ENCODE data around the gene S1PR3.

S1PR3 gene

DNA sequence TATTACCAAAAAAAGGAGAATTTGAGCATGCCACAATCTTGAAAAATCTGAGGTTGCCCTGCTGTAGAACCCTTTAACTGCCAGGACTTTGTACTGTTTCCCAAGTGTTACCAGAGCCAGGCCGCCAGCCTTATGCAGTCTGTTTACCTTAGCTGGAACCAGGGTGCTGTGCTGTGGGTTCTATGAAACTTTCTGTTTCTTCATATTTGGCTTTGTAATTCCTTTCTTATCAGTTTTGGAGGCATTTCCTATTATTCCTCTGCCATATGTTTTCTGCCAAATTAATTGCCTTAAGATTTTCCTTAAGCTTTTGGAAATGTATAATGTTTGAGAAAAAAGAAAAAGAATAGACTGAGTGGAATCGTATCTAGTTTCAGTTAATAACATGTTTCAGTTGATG, 2.1 kb downstream of the S1PR3 start:
- peak overlapping the region; percentile 67 for H3K27ac ChIP-seq (ENCODE audit: low read length)
- peak overlapping the region; percentile 2 to 78 for H3K9ac ChIP-seq (ENCODE audit: low read length in 2 of 2)

DNA sequence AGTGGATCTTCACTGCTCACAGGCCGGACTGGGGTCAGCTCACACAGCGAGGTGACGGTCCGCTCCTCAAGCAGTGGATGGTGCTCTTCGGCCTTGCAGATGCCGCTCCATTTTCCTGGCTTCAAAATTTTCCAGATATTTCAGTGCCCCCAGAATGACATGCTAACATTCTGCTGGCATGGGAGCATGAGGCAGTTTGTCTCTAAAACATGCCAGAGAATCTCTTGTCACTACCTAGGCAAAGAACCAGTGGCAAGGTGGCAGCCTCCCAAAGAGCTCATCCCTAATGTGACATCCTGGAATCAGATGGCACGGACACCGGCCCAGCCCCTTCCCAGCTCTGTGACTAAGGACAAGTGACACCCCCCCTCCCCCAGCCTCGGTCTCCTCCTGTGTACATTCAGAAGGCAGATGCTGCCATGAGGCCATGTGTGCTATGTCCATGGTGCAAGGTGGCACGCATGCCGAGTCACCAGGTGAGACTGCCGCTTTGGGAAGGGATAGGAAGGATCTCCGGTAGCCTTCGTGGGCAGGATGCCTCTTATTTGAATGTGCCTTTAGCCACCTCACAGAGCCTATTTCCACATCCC, 2.7 kb downstream of the S1PR3 start:
- Histone ChIP-seq H3K4me1 (ENCODE audit: control insufficient read depth, insufficient read depth, low read length) (peaks cover 69% of the 10 kb centered on the region), H3K27me3 (ENCODE audit: control insufficient read depth in 1 of 2, insufficient read depth in 2 of 2, low read length in 2 of 2) (no peaks in the 10 kb centered on the region), H3K27ac (ENCODE audit: low read length) (peak overlapping the region; percentile 67), H3K9ac (ENCODE audit: low read length in 2 of 2) (peak overlapping the region; percentile 2 to 78), H3K4me3 (ENCODE audit: low read length in 2 of 2) (peak overlapping the region; percentile 91 to 98), H3K36me3 (ENCODE audit: control insufficient read depth in 2 of 2, insufficient read depth in 2 of 2, low read length in 2 of 2) (peaks cover 0 to 4% of the 10 kb centered on the region in 2 donors), H3K9me3 (ENCODE audit: control insufficient read depth in 2 of 2, low read length in 2 of 2) (no peaks in the 10 kb centered on the region)

More for the DNA sequence above, 2.1 kb downstream of the S1PR3 start:
- Histone ChIP-seq H3K27me3 (ENCODE audit: control insufficient read depth in 1 of 2, insufficient read depth in 2 of 2, low read length in 2 of 2) (no peaks in the 10 kb centered on the region), H3K4me3 (ENCODE audit: low read length in 2 of 2) (peak overlapping the region; percentile 91 to 98), H3K36me3 (ENCODE audit: control insufficient read depth in 2 of 2, insufficient read depth in 2 of 2, low read length in 2 of 2) (peaks cover 0 to 4% of the 10 kb centered on the region in 2 donors), H3K9me3 (ENCODE audit: control insufficient read depth in 2 of 2, low read length in 2 of 2) (no peaks in the 10 kb centered on the region), H3K4me1 (ENCODE audit: control insufficient read depth, insufficient read depth, low read length) (peaks cover 63% of the 10 kb centered on the region)

DNA sequence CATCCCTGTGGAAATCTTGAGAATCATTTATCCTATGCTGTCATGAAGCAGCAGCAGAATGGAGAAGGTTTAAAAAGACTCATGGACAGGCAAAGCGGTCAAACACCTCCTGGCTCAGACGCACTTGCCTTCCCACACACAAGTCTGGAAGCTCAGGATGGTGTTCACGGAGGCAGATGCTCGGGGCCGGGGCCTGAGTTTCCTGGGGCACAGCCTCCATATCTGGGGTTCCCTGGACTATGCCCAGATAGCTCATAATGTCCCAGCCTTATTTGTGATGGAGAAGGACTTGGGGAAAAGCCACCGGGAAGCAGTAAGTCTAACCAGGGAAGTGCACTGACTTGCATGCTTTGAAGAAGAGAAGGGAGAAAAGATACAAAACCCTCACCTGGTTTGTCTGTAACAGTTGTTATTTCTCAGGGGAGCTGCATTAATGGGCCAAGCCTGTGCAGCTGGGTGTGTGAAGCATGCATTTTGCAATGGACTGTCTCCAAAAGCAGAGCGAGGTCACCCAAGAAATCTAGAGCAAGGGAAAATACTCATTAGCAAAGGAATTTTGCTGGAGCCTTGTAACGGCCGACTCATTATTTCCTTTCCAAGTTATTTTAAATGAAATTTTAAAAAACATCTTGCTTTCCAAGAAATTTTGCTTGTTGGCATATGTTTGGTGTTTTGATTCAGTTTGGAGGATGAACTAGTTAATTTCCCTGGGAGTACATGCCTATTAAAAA, 3.4 kb downstream of the S1PR3 start:
- Histone ChIP-seq H3K9ac (ENCODE audit: low read length in 2 of 2) (peak overlapping the region; percentile 2 to 78), H3K4me3 (ENCODE audit: low read length in 2 of 2) (peak overlapping the region; percentile 91 to 98), H3K27me3 (ENCODE audit: control insufficient read depth in 1 of 2, insufficient read depth in 2 of 2, low read length in 2 of 2) (no peaks in the 10 kb centered on the region), H3K9me3 (ENCODE audit: control insufficient read depth in 2 of 2, low read length in 2 of 2) (no peaks in the 10 kb centered on the region), H3K27ac (ENCODE audit: low read length) (peak overlapping the region; percentile 67), H3K4me1 (ENCODE audit: control insufficient read depth, insufficient read depth, low read length) (peaks cover 69% of the 10 kb centered on the region), H3K36me3 (ENCODE audit: control insufficient read depth in 2 of 2, insufficient read depth in 2 of 2, low read length in 2 of 2) (peaks cover 0 to 4% of the 10 kb centered on the region in 2 donors)

DNA sequence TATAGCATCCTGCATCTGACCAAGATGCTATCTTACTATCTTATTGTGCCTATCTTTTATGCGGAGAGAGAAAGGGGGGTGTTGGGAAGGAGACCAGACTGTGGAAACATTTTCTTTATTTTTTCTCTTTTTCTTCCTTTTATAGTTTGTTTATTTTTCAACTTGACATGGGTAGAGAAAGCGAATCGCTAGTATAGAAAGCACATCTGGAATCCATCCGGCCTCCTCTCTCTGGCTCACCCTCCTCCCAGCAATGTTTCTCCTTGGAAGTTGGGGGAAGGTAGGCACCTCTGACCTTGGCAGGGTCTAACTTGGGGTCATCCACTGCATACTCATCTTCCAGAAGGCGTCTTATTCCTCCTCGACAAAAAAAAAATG, 3.9 kb downstream of the S1PR3 start:
- Histone ChIP-seq H3K9me3 (ENCODE audit: control insufficient read depth in 2 of 2, low read length in 2 of 2) (no peaks in the 10 kb centered on the region), H3K36me3 (ENCODE audit: control insufficient read depth in 2 of 2, insufficient read depth in 2 of 2, low read length in 2 of 2) (peaks cover 0 to 4% of the 10 kb centered on the region in 2 donors), H3K4me3 (ENCODE audit: low read length in 2 of 2) (peak overlapping the region; percentile 1 to 98), H3K4me1 (ENCODE audit: control insufficient read depth, insufficient read depth, low read length) (peaks cover 66% of the 10 kb centered on the region), H3K9ac (ENCODE audit: low read length in 2 of 2) (peak overlapping the region in 1 of 2 donors; percentile 78), H3K27me3 (ENCODE audit: control insufficient read depth in 1 of 2, insufficient read depth in 2 of 2, low read length in 2 of 2) (no peaks in the 10 kb centered on the region), H3K27ac (ENCODE audit: low read length) (no peak overlapping the region)

DNA sequence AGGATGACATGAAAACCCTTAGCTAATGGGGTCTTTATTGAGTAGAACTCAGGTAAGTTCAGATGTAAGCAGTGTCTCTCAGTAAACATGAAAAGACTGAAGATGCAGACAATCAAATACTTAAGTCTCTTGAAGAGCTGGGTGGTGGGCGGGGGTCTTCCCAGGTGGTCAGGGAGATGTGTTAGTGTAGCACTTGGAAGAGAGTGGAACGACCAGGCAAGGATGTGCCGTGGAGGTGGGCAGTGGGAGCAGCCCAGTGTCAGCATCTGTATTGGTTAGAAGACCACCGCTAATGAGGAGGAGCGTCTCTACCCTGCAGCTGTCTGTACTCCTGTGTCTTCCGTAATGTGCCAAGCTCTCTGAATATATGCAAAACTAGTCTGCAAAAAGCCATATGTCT, 4.4 kb downstream of the S1PR3 start:
- Histone ChIP-seq H3K27ac (ENCODE audit: low read length) (no peak overlapping the region), H3K36me3 (ENCODE audit: control insufficient read depth in 2 of 2, insufficient read depth in 2 of 2, low read length in 2 of 2) (peaks cover 0 to 4% of the 10 kb centered on the region in 2 donors), H3K4me1 (ENCODE audit: control insufficient read depth, insufficient read depth, low read length) (peaks cover 68% of the 10 kb centered on the region), H3K9ac (ENCODE audit: low read length in 2 of 2) (peak overlapping the region in 1 of 2 donors; percentile 78), H3K9me3 (ENCODE audit: control insufficient read depth in 2 of 2, low read length in 2 of 2) (no peaks in the 10 kb centered on the region), H3K4me3 (ENCODE audit: low read length in 2 of 2) (peak overlapping the region; percentile 22 to 98), H3K27me3 (ENCODE audit: control insufficient read depth in 1 of 2, insufficient read depth in 2 of 2, low read length in 2 of 2) (no peaks in the 10 kb centered on the region)

DNA sequence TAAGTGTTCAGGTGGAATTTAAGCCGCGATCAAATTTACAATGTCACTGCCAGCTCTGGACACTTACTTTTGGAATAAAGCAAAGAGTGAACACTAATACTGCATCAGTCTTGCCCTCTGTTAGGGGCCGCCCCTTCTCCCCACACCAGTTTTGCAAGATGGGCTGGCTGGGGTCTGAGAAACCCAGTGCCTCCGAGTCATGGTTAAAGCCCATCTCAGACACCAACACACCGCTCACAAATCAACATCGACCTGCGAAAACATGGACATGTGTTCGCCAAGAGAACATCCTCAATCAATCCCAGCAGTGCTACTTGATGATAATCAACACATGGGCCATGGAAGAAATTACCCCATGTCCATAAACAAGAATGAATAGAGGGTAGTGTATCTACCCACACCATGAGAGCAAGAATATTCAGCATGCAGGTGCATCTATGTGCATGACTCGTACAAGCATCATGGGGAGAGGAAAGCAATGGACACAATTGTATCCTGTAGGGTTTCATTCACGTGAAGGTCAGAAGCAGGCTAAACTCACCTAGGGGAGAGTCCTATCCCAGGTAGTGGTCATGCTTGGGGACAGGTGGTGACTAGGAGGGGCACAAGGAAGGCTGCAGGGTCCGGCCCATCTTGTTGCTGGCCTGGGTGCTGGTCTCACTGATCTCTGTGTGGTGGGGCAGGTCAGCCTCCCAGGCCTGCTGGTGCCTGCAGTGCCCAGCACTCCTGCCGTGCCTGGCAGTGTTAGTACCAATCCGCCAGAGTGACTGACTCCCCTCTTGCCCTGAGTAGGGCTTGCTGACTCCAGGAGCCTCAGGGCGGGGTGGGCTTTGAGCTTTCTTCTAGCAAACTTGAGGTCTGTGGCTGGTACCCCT, 5.0 kb downstream of the S1PR3 start:
- peaks cover 0 to 4% of the 10 kb centered on the region in 2 donors for H3K36me3 ChIP-seq (ENCODE audit: control insufficient read depth in 2 of 2, insufficient read depth in 2 of 2, low read length in 2 of 2)
- H3K27ac ChIP-seq (ENCODE audit: low read length) = no peak overlapping the region
- H3K4me1 ChIP-seq (ENCODE audit: control insufficient read depth, insufficient read depth, low read length) = peaks cover 73% of the 10 kb centered on the region
- no peaks in the 10 kb centered on the region for H3K27me3 ChIP-seq (ENCODE audit: control insufficient read depth in 1 of 2, insufficient read depth in 2 of 2, low read length in 2 of 2)
- no peak overlapping the region for H3K9ac ChIP-seq (ENCODE audit: low read length in 2 of 2)
- no peaks in the 10 kb centered on the region for H3K9me3 ChIP-seq (ENCODE audit: control insufficient read depth in 2 of 2, low read length in 2 of 2)
- peak overlapping the region in 1 of 2 donors; percentile 22 for H3K4me3 ChIP-seq (ENCODE audit: low read length in 2 of 2)

DNA sequence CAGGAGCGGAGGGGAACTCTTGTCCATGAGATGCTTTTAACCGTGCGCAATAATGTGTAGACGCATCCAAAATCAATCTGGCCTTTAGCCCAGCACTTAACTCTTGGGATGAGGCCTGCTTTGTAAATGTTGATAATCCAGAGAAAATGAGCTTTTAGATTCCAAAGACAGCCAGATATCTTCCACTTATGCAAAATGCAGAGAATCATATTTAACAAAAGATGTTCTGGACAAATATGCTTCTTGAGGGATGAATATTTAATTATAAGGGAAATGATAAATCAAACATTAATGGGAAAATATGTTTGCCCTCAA, 5.6 kb downstream of the S1PR3 start:
- Histone ChIP-seq H3K36me3 (ENCODE audit: control insufficient read depth in 2 of 2, insufficient read depth in 2 of 2, low read length in 2 of 2) (peaks cover 3 to 4% of the 10 kb centered on the region in 2 donors), H3K27me3 (ENCODE audit: control insufficient read depth in 1 of 2, insufficient read depth in 2 of 2, low read length in 2 of 2) (no peaks in the 10 kb centered on the region), H3K4me3 (ENCODE audit: low read length in 2 of 2) (no peak overlapping the region), H3K9ac (ENCODE audit: low read length in 2 of 2) (no peak overlapping the region), H3K27ac (ENCODE audit: low read length) (no peak overlapping the region), H3K4me1 (ENCODE audit: control insufficient read depth, insufficient read depth, low read length) (peaks cover 77% of the 10 kb centered on the region), H3K9me3 (ENCODE audit: control insufficient read depth in 2 of 2, low read length in 2 of 2) (no peaks in the 10 kb centered on the region)

DNA sequence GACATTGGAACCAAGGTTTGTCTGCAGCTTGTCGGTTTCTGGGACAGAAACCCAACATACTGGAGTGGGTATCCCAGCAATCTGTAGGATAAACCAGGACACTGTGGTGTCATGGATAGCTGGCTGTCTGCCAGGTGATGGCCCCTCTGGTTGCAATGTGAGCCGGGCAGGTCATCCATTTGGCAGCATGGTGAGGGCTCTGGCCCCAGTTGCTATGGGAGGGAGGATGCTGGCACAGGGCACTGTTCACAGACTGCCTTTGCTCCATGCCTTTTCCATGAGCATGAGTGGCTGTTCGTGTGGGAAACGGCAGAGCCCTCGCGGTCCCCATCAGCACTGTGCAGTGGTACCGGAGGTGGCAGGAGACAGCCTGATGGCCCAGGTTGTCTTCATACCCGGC, 6.4 kb downstream of the S1PR3 start:
- H3K27me3 ChIP-seq (ENCODE audit: control insufficient read depth in 1 of 2, insufficient read depth in 2 of 2, low read length in 2 of 2) = no peaks in the 10 kb centered on the region
- peak overlapping the region in 1 of 2 donors; percentile 15 for H3K4me3 ChIP-seq (ENCODE audit: low read length in 2 of 2)
- H3K4me1 ChIP-seq (ENCODE audit: control insufficient read depth, insufficient read depth, low read length) = peaks cover 74% of the 10 kb centered on the region
- H3K9ac ChIP-seq (ENCODE audit: low read length in 2 of 2) = peak overlapping the region in 1 of 2 donors; percentile 13
- H3K27ac ChIP-seq (ENCODE audit: low read length) = peak overlapping the region; percentile 83
- H3K9me3 ChIP-seq (ENCODE audit: control insufficient read depth in 2 of 2, low read length in 2 of 2) = no peaks in the 10 kb centered on the region
- H3K36me3 ChIP-seq (ENCODE audit: control insufficient read depth in 2 of 2, insufficient read depth in 2 of 2, low read length in 2 of 2) = peaks cover 9 to 10% of the 10 kb centered on the region in 2 donors

DNA sequence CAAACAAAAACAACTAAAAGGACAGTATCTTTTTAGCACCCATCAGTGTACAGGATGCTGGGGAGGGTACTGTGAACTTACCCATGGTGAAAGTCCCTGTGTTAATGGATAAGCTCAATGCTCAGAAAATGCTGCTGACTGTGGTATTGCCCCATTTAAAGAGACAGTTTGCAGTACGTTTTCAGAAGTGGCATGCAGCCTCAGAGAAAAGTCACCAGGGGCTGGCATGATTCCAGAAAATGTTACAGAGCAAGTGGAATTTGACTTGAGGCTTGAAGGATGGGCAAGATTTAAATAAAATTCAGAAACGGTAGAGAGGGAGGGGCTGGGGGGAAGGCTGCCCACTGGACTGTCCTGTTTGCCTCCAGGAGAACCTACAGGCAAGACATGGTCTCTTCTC, 7.2 kb downstream of the S1PR3 start:
- no peaks in the 10 kb centered on the region for H3K27me3 ChIP-seq (ENCODE audit: control insufficient read depth in 1 of 2, insufficient read depth in 2 of 2, low read length in 2 of 2)
- H3K27ac ChIP-seq (ENCODE audit: low read length) = peak overlapping the region; percentile 83
- peaks cover 74% of the 10 kb centered on the region for H3K4me1 ChIP-seq (ENCODE audit: control insufficient read depth, insufficient read depth, low read length)
- H3K4me3 ChIP-seq (ENCODE audit: low read length in 2 of 2) = no peak overlapping the region
- H3K9ac ChIP-seq (ENCODE audit: low read length in 2 of 2) = peak overlapping the region in 1 of 2 donors; percentile 24
- peaks cover 16 to 18% of the 10 kb centered on the region in 2 donors for H3K36me3 ChIP-seq (ENCODE audit: control insufficient read depth in 2 of 2, insufficient read depth in 2 of 2, low read length in 2 of 2)
- H3K9me3 ChIP-seq (ENCODE audit: control insufficient read depth in 2 of 2, low read length in 2 of 2) = no peaks in the 10 kb centered on the region

DNA sequence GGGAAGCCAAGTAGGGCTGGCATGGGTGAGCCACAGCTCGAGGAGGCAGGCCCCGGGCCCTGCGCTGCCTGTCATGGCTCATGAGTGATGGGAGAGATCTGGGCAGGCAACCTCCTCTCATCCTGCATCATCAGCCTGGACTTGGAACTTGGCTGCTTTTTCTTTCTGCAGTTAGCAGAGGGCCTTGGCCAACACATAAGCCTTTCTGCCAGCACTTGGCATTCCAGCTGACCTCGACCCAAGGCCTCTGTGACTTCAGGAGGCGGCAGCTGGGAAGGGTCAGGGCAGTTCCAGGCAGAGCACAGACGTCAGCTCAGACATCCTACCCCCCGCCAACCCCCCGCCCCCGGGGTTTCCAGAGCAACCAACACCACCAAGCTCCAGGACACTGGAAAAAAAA, 7.6 kb downstream of the S1PR3 start:
- Histone ChIP-seq H3K27me3 (ENCODE audit: control insufficient read depth in 1 of 2, insufficient read depth in 2 of 2, low read length in 2 of 2) (no peaks in the 10 kb centered on the region), H3K9ac (ENCODE audit: low read length in 2 of 2) (peak overlapping the region in 1 of 2 donors; percentile 24), H3K4me3 (ENCODE audit: low read length in 2 of 2) (no peak overlapping the region), H3K27ac (ENCODE audit: low read length) (peak overlapping the region; percentile 83), H3K36me3 (ENCODE audit: control insufficient read depth in 2 of 2, insufficient read depth in 2 of 2, low read length in 2 of 2) (peaks cover 19 to 20% of the 10 kb centered on the region in 2 donors), H3K4me1 (ENCODE audit: control insufficient read depth, insufficient read depth, low read length) (peaks cover 71% of the 10 kb centered on the region), H3K9me3 (ENCODE audit: control insufficient read depth in 2 of 2, low read length in 2 of 2) (no peaks in the 10 kb centered on the region)
